ENCODE results near the gene MYPOP. TPM values are rescaled to one million over a fixed set of nuclear protein-coding genes. Genes with fewer than 3 reads are reported as not detected.

Gene MYPOP
- total RNA-seq, 1 donor from 2014 or later = 11.1 TPM

DNA sequence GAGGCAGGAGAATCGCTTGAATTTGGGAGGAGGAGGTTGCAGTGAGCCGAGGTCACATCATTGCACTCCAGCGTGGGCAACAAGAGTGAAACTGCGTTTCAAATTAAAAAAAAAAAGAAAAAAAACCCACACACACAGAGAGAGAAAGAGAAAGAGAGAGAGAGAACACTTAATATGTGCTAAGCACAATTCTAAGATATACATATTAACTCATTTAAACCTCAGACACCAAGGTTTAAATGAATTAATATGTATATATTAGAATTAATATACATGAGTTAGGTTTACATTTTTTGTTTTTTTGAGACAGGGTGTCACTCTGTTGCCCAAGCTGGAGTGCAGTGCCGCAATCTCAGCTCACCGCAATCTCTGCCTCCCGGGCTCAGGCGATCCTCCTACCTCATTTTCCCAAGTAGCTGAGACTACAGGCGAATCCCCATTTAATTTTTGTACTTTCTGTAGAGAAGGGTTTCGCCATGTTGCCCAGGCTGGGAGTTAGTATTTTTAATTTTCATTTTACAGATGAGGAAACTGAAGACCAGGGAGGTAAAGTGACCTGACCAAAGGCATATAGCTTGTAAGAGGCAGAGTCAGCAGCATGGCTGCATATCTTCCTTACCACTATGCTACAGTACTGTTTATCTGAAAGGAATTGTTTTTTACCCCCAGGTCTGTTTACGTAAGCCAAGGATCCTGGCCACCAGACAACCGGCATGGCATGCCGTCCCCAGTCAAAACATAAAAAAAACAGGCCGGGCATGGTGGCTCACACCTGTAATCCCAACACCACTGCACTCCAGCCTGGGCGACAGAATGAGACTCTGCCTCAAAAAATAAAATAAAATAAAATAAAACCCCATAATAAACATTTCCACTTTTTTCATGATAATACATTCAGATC is 41.8 kb downstream of the MYPOP start:
- Mint-ChIP-seq H3K4me3 (ENCODE audit: low read depth) (no peak overlapping the region), H3K4me1 (ENCODE audit: low read depth) (peaks cover 18% of the 10 kb centered on the region), H3K27ac (no peak overlapping the region)

GRCh38 chr19:45854167-45854778 is 48.1 kb downstream of the MYPOP start:
- no peaks in the 10 kb centered on the region for H3K27me3 Mint-ChIP-seq
- H3K4me3 Mint-ChIP-seq (ENCODE audit: low read depth) = no peak overlapping the region
- no peaks in the 10 kb centered on the region for H3K4me1 Mint-ChIP-seq (ENCODE audit: low read depth)
- no peaks in the 10 kb centered on the region for H3K9me3 Mint-ChIP-seq (ENCODE audit: low read depth)
- TF ChIP-seq CTCF (IDR thresholded peaks at IDR 0.05; ENCODE audit: unreplicated experiment) = no peak
- no peak for DNase-seq (ENCODE audit: low spot score, unreplicated experiment)
- peaks cover 21% of the 10 kb centered on the region for H3K36me3 Mint-ChIP-seq (ENCODE audit: insufficient read depth)
- H3K27ac Mint-ChIP-seq = no peak overlapping the region

More for the DNA sequence above, 41.8 kb downstream of the MYPOP start:
- H3K27me3 Mint-ChIP-seq = no peaks in the 10 kb centered on the region
- H3K9me3 Mint-ChIP-seq (ENCODE audit: low read depth) = no peaks in the 10 kb centered on the region
- DNase-seq (ENCODE audit: low spot score, unreplicated experiment) = no peak
- H3K36me3 Mint-ChIP-seq (ENCODE audit: insufficient read depth) = peaks cover 3% of the 10 kb centered on the region
- no peak for TF ChIP-seq CTCF (IDR thresholded peaks at IDR 0.05; ENCODE audit: unreplicated experiment)

GRCh38 chr19:45852983-45853382 is 49.4 kb downstream of the MYPOP start:
- H3K9me3 Mint-ChIP-seq (ENCODE audit: low read depth) = no peaks in the 10 kb centered on the region
- no peaks in the 10 kb centered on the region for H3K27me3 Mint-ChIP-seq
- H3K4me3 Mint-ChIP-seq (ENCODE audit: low read depth) = no peak overlapping the region
- H3K27ac Mint-ChIP-seq = no peak overlapping the region
- TF ChIP-seq CTCF (IDR thresholded peaks at IDR 0.05; ENCODE audit: unreplicated experiment) = no peak
- no peak for DNase-seq (ENCODE audit: low spot score, unreplicated experiment)
- H3K36me3 Mint-ChIP-seq (ENCODE audit: insufficient read depth) = peaks cover 17% of the 10 kb centered on the region
- no peaks in the 10 kb centered on the region for H3K4me1 Mint-ChIP-seq (ENCODE audit: low read depth)

GRCh38 chr19:45852145-45852750 is 50.2 kb downstream of the MYPOP start:
- DNase-seq (ENCODE audit: low spot score, unreplicated experiment) = no peak
- Mint-ChIP-seq H3K27ac (no peak overlapping the region), H3K27me3 (no peaks in the 10 kb centered on the region), H3K36me3 (ENCODE audit: insufficient read depth) (peaks cover 20% of the 10 kb centered on the region), H3K4me3 (ENCODE audit: low read depth) (no peak overlapping the region), H3K9me3 (ENCODE audit: low read depth) (no peaks in the 10 kb centered on the region), H3K4me1 (ENCODE audit: low read depth) (no peaks in the 10 kb centered on the region)
- no peak for TF ChIP-seq CTCF (IDR thresholded peaks at IDR 0.05; ENCODE audit: unreplicated experiment)

GRCh38 chr19:45848922-45849321 is 53.5 kb downstream of the MYPOP start:
- Mint-ChIP-seq H3K27ac (no peak overlapping the region), H3K4me1 (ENCODE audit: low read depth) (no peaks in the 10 kb centered on the region), H3K9me3 (ENCODE audit: low read depth) (no peaks in the 10 kb centered on the region), H3K27me3 (no peaks in the 10 kb centered on the region), H3K36me3 (ENCODE audit: insufficient read depth) (peaks cover 25% of the 10 kb centered on the region), H3K4me3 (ENCODE audit: low read depth) (no peak overlapping the region)
- TF ChIP-seq CTCF (IDR thresholded peaks at IDR 0.05; ENCODE audit: unreplicated experiment) = peak; percentile 46
- DNase-seq (ENCODE audit: low spot score, unreplicated experiment) = no peak

Measured in progenitor cell of endocrine pancreas (in vitro differentiated cells).